ENCODE measurements around the gene CBLN3.

DNA sequence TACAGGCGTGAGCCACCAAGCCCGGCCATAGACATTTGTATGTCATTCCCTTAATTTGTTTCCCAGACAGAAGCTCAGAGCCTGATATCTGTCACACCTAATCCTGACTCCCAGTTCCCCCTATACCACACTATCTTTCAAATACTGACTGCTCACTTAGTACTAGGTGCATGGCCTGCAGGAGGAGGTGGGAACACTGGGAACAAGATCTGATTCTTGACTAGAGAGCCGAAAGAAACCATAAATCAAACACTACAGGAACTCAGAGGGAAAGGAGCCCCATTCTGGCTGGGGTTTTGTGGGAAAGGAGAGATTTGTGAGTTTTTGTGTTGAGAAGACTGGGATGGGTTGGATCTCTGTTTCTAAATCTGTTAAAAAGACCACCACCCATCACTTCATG is 5.2 kb upstream of the CBLN3 start:
- TF ChIP-seq, protein P1, sequence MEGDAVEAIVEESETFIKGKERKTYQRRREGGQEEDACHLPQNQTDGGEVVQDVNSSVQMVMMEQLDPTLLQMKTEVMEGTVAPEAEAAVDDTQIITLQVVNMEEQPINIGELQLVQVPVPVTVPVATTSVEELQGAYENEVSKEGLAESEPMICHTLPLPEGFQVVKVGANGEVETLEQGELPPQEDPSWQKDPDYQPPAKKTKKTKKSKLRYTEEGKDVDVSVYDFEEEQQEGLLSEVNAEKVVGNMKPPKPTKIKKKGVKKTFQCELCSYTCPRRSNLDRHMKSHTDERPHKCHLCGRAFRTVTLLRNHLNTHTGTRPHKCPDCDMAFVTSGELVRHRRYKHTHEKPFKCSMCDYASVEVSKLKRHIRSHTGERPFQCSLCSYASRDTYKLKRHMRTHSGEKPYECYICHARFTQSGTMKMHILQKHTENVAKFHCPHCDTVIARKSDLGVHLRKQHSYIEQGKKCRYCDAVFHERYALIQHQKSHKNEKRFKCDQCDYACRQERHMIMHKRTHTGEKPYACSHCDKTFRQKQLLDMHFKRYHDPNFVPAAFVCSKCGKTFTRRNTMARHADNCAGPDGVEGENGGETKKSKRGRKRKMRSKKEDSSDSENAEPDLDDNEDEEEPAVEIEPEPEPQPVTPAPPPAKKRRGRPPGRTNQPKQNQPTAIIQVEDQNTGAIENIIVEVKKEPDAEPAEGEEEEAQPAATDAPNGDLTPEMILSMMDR (IDR thresholded peaks at IDR 0.05) = no peak
- no peak for TF ChIP-seq POLR2A (IDR thresholded peaks at IDR 0.05)
